MM.1S (cell line): ENCODE data around the gene FAM234A.
"Not testable (repeated sequence)": the region's sequence is repeated elsewhere in the genome, so short reads cannot be mapped to it uniquely, and the experiment has no call there.

Source experiments
- DNase-seq: peaks from one replicate; pipeline ENCODE4 v3.0.0-alpha.2; 2015
- H2AFZ ChIP-seq: fragments of 300-600 bp; sonication (generic); 2 replicates; pipeline ENCODE4 v1.6.0; 2016; ENCODE audit warnings: antibody characterized with exemption, low read length
- H3F3A ChIP-seq: fragments of 300-600 bp; sonication (generic); 2 replicates; pipeline ENCODE4 v1.6.1; 2016; ENCODE audit warnings: mild to moderate bottlenecking, antibody characterized with exemption, low read length, moderate library complexity, mixed read lengths; ENCODE audit not compliant: insufficient read depth
- H3K27ac ChIP-seq: fragments of 300-600 bp; sonication (generic); 2 replicates; pipeline ENCODE4 v1.5.1; 2016; ENCODE audit warnings: mild to moderate bottlenecking, low read length
- H3K27me3 ChIP-seq: fragments of 300-600 bp; sonication (generic); replicated peaks from 2 replicates; pipeline ENCODE4 v1.6.0; 2016; ENCODE audit warnings: low read length; ENCODE audit not compliant: insufficient read depth
- H3K36me3 ChIP-seq: fragments of 300-600 bp; sonication (generic); replicated peaks from 2 replicates; pipeline ENCODE4 v1.6.1; 2016; ENCODE audit warnings: mild to moderate bottlenecking, low read length, mixed read lengths; ENCODE audit not compliant: insufficient read depth
- H3K4me1 ChIP-seq: fragments of 300-600 bp; sonication (generic); 2 replicates; pipeline ENCODE4 v1.6.1; 2016; ENCODE audit warnings: low read length, mixed read lengths
- H3K4me2 ChIP-seq: fragments of 300-600 bp; sonication (generic); 2 replicates; pipeline ENCODE4 v1.6.0; 2016; ENCODE audit warnings: low read depth, low read length
- H3K4me3 ChIP-seq: fragments of 300-600 bp; sonication (generic); 2 replicates; pipeline ENCODE4 v1.5.1; 2016; ENCODE audit warnings: low read length, mixed read lengths
- H3K79me2 ChIP-seq: fragments of 300-600 bp; sonication (generic); 2 replicates; pipeline ENCODE4 v1.6.1; 2016; ENCODE audit warnings: mixed run types, low read length, mixed read lengths
- H3K9ac ChIP-seq: fragments of 300-600 bp; sonication (generic); 2 replicates; pipeline ENCODE4 v1.6.1; 2016; ENCODE audit warnings: low read length, mixed read lengths
- H3K9me2 ChIP-seq: fragments of 300-600 bp; sonication (generic); replicated peaks from 2 replicates; pipeline ENCODE4 v1.6.1; 2016; ENCODE audit warnings: mild to moderate bottlenecking, low read length, mixed read lengths; ENCODE audit not compliant: insufficient read depth
- H3K9me3 ChIP-seq: fragments of 300-600 bp; sonication (generic); replicated peaks from 2 replicates; pipeline ENCODE4 v1.6.1; 2016; ENCODE audit warnings: mild to moderate bottlenecking, low read length, mixed read lengths; ENCODE audit not compliant: insufficient read depth
- H4K20me1 ChIP-seq: fragments of 300-600 bp; sonication (generic); 2 replicates; pipeline ENCODE4 v1.6.1; 2016; ENCODE audit warnings: mild to moderate bottlenecking, low read length, moderate library complexity, mixed read lengths; ENCODE audit not compliant: insufficient read depth
- EZH2 ChIP-seq: fragments of 300-600 bp; sonication (generic); optimal IDR thresholded peaks from 2 replicates; pipeline ENCODE3; 2017; ENCODE audit warnings: low read depth, mild to moderate bottlenecking, antibody characterized with exemption, low read length, mixed read lengths
- EZH2phosphoT487 ChIP-seq: fragments of 300-600 bp; sonication (generic); IDR thresholded peaks from 2 replicates; pipeline ENCODE4 v1.6.1; 2018; ENCODE audit warnings: antibody characterized with exemption, low read length
- TF ChIP-seq, protein P1 (sequence below): fragments of 300-600 bp; sonication (generic); IDR thresholded peaks from 2 replicates; pipeline ENCODE4 v1.5.1; 2016; ENCODE audit warnings: antibody characterized with exemption, low read length, mixed read lengths

The FAM234A gene

DNA sequence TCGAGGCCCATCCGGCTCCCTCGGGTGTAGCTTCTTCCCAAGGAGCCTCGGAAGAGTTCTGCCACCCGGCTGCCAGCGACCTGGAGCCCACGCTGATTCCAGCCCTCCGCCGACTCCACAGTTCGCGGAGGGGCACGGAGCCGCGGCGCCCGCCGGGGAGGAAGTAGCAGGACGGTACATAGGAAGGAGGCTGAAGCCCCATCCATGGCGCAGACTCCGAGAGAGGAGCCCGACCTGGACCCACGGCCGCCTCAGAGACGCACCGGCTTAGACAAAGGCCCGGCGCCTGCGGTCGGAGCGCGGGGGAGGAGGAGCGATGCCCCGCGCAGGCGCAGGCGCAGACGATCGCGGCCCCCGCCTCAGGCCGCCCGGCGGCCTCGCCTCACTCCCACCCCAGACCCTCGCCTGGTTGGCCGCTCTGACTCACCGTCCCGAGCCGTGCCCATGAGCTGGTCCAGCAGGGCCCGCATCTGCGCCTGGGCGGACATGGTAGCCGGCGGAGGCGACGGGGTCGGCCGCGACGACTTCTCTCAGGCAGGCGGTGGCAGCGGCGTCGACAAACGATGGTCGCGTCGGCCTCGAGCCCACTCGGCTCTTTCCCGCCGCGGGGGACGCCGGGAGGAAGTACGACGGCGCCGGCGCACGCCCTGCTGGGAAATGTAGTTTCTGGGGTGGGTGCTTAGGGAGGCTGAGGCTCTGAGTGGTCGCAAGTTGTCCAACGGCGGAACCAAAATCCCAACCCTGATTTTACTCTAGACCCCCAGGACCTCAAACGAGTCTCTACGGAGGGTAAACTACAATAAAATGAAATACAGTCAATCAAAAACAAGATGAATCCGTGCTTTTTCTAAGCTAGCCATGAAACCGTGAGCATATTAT lies 5.5 kb upstream of the FAM234A start, which contains the start of gene LUC7L:
LUC7L (minus strand) TSS at position 598 of the 879 bp plus-strand sequence; CDS start at position 488, 110 bp downstream.
- DNase-seq, result peak; percentile 92
- Histone ChIP-seq H3K4me1 (peaks cover 5% of the 10 kb centered on the region; the same call in 1 of the 2 replicates), H3K27me3 (no peaks in the 10 kb centered on the region), H3K9me2 (no peaks in the 10 kb centered on the region), H3K4me3 (peak within 1 kb of the TSS; percentile 78), H3K4me2 (peak within 1 kb of the TSS; percentile 80), H4K20me1 (peaks cover 16% of the 10 kb centered on the region), H2AFZ (peak within 1 kb of the TSS; percentile 75), H3K9ac (peak within 1 kb of the TSS; percentile 96), H3K9me3 (no peaks in the 10 kb centered on the region), H3K79me2 (peaks cover 45% of the 10 kb centered on the region), H3K27ac (peak within 1 kb of the TSS; percentile 91), H3K36me3 (peaks cover 7% of the 10 kb centered on the region; the same call in 1 of the 2 replicates), H3F3A (peaks cover 6% of the 10 kb centered on the region)
- TF ChIP-seq EZH2phosphoT487 (no peak), EZH2 (no peak)
- TF ChIP-seq, protein P1, sequence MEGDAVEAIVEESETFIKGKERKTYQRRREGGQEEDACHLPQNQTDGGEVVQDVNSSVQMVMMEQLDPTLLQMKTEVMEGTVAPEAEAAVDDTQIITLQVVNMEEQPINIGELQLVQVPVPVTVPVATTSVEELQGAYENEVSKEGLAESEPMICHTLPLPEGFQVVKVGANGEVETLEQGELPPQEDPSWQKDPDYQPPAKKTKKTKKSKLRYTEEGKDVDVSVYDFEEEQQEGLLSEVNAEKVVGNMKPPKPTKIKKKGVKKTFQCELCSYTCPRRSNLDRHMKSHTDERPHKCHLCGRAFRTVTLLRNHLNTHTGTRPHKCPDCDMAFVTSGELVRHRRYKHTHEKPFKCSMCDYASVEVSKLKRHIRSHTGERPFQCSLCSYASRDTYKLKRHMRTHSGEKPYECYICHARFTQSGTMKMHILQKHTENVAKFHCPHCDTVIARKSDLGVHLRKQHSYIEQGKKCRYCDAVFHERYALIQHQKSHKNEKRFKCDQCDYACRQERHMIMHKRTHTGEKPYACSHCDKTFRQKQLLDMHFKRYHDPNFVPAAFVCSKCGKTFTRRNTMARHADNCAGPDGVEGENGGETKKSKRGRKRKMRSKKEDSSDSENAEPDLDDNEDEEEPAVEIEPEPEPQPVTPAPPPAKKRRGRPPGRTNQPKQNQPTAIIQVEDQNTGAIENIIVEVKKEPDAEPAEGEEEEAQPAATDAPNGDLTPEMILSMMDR, result no peak

DNA sequence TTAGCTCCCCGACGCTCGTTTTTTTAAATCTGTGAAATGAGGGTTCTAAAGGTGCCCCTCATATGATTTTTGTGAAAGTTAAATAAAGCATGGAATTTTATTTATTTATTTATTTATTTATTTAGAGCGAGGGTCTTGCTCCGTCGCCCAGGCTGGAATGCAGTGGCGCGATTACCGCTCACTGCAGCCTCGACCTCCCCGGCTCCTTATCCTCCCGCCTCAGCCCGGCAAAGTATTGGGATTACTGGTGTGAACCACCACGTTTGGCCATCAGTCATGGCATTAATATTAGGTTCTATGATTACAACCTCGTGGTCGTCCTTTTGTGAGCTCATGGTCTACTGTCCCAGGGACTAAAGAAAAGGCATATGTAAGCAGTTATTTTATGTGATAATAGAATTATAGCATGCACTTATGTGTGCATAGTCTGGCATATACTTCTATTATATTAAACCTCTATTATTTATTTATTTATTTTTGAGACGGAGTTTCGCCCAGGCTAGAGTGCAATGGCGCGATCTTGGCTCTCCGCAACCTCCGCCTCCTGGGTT lies 4.8 kb upstream of the FAM234A start:
- Histone ChIP-seq H3K4me1 (peaks cover 5% of the 10 kb centered on the region; the same call in 1 of the 2 replicates), H3K4me3 (peak overlapping the region; percentile 78), H3F3A (peaks cover 6% of the 10 kb centered on the region), H3K9me2 (no peaks in the 10 kb centered on the region), H3K36me3 (peaks cover 7% of the 10 kb centered on the region; the same call in 1 of the 2 replicates), H3K9ac (no peak overlapping the region), H3K9me3 (no peaks in the 10 kb centered on the region), H3K4me2 (peak overlapping the region; percentile 80), H3K27ac (no peak overlapping the region), H2AFZ (peak overlapping the region; percentile 75; the same call in 1 of the 2 replicates), H3K79me2 (peaks cover 42% of the 10 kb centered on the region), H4K20me1 (peaks cover 16% of the 10 kb centered on the region), H3K27me3 (no peaks in the 10 kb centered on the region)
- no peak for DNase-seq
- no peak for TF ChIP-seq EZH2
- TF ChIP-seq EZH2phosphoT487, result no peak
- TF ChIP-seq, protein P1, result no peak

DNA sequence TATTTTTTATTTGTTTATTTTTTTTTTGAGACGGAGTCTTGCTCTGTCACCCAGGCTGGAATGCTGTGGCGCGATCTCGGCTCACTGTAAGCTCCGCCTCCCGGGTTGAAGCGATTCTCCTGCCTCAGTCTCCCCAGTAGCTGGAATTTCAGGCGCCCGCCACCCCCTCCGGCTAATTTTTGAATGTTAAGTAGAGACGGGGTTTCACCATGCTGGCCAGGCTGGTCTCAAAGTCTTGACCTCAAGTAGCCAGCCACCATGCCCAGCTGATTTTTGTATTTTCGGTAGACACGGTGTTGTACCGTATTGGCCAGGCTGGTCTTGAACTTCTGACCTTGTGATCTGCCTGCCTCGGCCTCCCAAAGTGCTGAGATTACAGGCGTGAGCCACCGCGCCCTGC lies 4.3 kb upstream of the FAM234A start:
- H3K9ac ChIP-seq, H2AFZ ChIP-seq, H3K4me2 ChIP-seq, H3K4me1 ChIP-seq, H3K9me2 ChIP-seq, H3K27me3 ChIP-seq, H3K4me3 ChIP-seq, H3K27ac ChIP-seq, H3K9me3 ChIP-seq, H3K36me3 ChIP-seq, DNase-seq, H3F3A ChIP-seq: not testable (repeated sequence)
- Histone ChIP-seq H4K20me1 (peaks cover 16% of the 10 kb centered on the region), H3K79me2 (peaks cover 38% of the 10 kb centered on the region)
